ENCODE results near the gene ARHGAP25. TPM values are rescaled to one million over a fixed set of nuclear protein-coding genes. Genes with fewer than 3 reads are reported as not detected.

The ARHGAP25 gene
- total and polyA plus RNA-seq, 8 donors: 1.4 to 8.4 (median 2.0) TPM

- no peak for FAIRE-seq
- 73 to 81% methylated on average over 6 of the region's 6 CpGs for WGBS, 2 donors
Measured at GRCh38 chr2:68871159-68871764, 136.7 kb downstream of the ARHGAP25 start, which contains the start of gene BMP10. Gene BMP10, minus strand, starts transcription at chr2:68871397. Its CDS starts 39 bp downstream, at chr2:68871358.

More at GRCh38 chr2:68871159-68871764, 136.7 kb downstream of the ARHGAP25 start, which contains the start of gene BMP10:
- H3K27ac ChIP-seq: no peak within 1 kb of the TSS
- ATAC-seq (no peak), DNase-seq (no peak)
- no peaks in the 10 kb centered on the region for H3K36me3 ChIP-seq
- H3K4me3 ChIP-seq: no peak within 1 kb of the TSS
- H3K9me3 ChIP-seq: no peaks in the 10 kb centered on the region
- TF ChIP-seq, protein P1, sequence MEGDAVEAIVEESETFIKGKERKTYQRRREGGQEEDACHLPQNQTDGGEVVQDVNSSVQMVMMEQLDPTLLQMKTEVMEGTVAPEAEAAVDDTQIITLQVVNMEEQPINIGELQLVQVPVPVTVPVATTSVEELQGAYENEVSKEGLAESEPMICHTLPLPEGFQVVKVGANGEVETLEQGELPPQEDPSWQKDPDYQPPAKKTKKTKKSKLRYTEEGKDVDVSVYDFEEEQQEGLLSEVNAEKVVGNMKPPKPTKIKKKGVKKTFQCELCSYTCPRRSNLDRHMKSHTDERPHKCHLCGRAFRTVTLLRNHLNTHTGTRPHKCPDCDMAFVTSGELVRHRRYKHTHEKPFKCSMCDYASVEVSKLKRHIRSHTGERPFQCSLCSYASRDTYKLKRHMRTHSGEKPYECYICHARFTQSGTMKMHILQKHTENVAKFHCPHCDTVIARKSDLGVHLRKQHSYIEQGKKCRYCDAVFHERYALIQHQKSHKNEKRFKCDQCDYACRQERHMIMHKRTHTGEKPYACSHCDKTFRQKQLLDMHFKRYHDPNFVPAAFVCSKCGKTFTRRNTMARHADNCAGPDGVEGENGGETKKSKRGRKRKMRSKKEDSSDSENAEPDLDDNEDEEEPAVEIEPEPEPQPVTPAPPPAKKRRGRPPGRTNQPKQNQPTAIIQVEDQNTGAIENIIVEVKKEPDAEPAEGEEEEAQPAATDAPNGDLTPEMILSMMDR (IDR thresholded peaks at IDR 0.05): no peak
- no peaks in the 10 kb centered on the region for H3K4me1 ChIP-seq
- H3K27me3 ChIP-seq: peaks cover 0 to 3% (median 0%) of the 10 kb centered on the region in 4 donors
- intact Hi-C loops (cut with DNase I): no loop called here

Other genes starting within 250 kb of the ARHGAP25 start
- gene PROKR1, start 91.2 kb upstream of the ARHGAP25 start, total RNA-seq: not detected
- gene PROKR1, start 91.2 kb upstream of the ARHGAP25 start, polyA plus RNA-seq: under 1 TPM; 0.02 to 0.04 TPM
- not detected for gene BMP10, start 136.6 kb downstream of the ARHGAP25 start, total RNA-seq
- not detected for gene BMP10, start 136.6 kb downstream of the ARHGAP25 start, polyA plus RNA-seq
- gene GKN2, start 218.1 kb downstream of the ARHGAP25 start, total RNA-seq: 1 to 10 TPM in 1 of 6 donors, not detected in 5; 1.6 TPM
- gene GKN2, start 218.1 kb downstream of the ARHGAP25 start, polyA plus RNA-seq: under 1 TPM in 1 of 2 donors, not detected in 1; 0.07 TPM
- 1 to 10 TPM in 1 of 6 donors, not detected in 5; 8.0 TPM for gene GKN1, start 239.8 kb downstream of the ARHGAP25 start, total RNA-seq
- under 1 TPM in 1 of 2 donors, not detected in 1; 0.75 TPM for gene GKN1, start 239.8 kb downstream of the ARHGAP25 start, polyA plus RNA-seq

Measured in pancreas (tissue), 10 donors.